Measurements from ENCODE around the gene TNS3. TPM values are rescaled to one million over a fixed set of nuclear protein-coding genes. Genes with fewer than 3 reads are reported as not detected.

TNS3 gene
- total and polyA plus RNA-seq, 2 of the 13 experiments (the other 11 are each of a cell fraction or from before 2014, with no cell fraction given) = 52.9 to 55.7 TPM

GRCh38 chr7:47260270-47260669 is 321.6 kb downstream of the TNS3 start:
- 61% methylated on average over 1 of the region's 1 CpG for WGBS (ENCODE audit: low lambda C conversion rate)
- Histone ChIP-seq H3K36me3 (replicated peaks in 1 of 2; ENCODE audit: control insufficient read depth in 1 of 2, insufficient read depth in 2 of 2, low read length in 2 of 2) (no peaks in the 10 kb centered on the region), H3K27me3 (ENCODE audit: control insufficient read depth in 1 of 2, insufficient read depth in 2 of 2, low read length in 2 of 2) (peaks cover 0 to 15% of the 10 kb centered on the region in 2 experiments; a peak in 4 of 5 replicates), H3K27ac (ENCODE audit: extremely low read length, insufficient read depth, low read length) (no peak overlapping the region), H3K4me2 (ENCODE audit: low read depth, low read length) (no peak overlapping the region), H3K9me3 (ENCODE audit: low read length) (no peaks in the 10 kb centered on the region), H3K4me3 (replicated peaks in 1 of 3; ENCODE audit: insufficient read depth in 1 of 3, low read depth in 2 of 3, low read length in 3 of 3) (no peak overlapping the region), H3K9ac (ENCODE audit: insufficient read depth, low read depth, low read length) (no peak overlapping the region), H2AFZ (ENCODE audit: low read length) (no peak overlapping the region), H3K79me2 (ENCODE audit: insufficient read depth, low read length) (no peaks in the 10 kb centered on the region), H4K20me1 (ENCODE audit: insufficient read depth, low read length) (no peaks in the 10 kb centered on the region), H3K4me1 (ENCODE audit: insufficient read depth, low read length) (no peaks in the 10 kb centered on the region)
- intact Hi-C loops (cut with micrococcal nuclease; ENCODE audit: unreplicated experiment) (loop anchor here (10.0 kb wide), 3 partner anchors 125 to 685 kb away; partner anchors contain the start of gene PKD1L1), in situ Hi-C loops (cut with HindIII; ENCODE audit: extremely low pct_ligation_motif_present, low pct_unique_long_range_greater_than_20kb) (loop anchor here (25.0 kb wide), 1 partner anchor 852 kb away; no protein-coding TSS in a partner anchor)
- no peak for DNase-seq (ENCODE audit: low spot score)
- no peak for ATAC-seq
- BruUV-seq (replicated peaks) = no TSS peak
- ChIA-PET POLR2A (no interaction called here), CTCF (ENCODE audit: low intra/inter-chr PET ratio, low total read pairs) (no interaction called here)
- FAIRE-seq = no peak
- TF ChIP-seq ZNF761 (CRISPR knock-in tag; conservative IDR thresholded peaks at IDR 0.05) = no peak
- no peak for TF ChIP-seq ZNF354B (CRISPR knock-in tag; IDR thresholded peaks at IDR 0.05)
- TF ChIP-seq HMGXB4 (CRISPR knock-in tag; IDR thresholded peaks at IDR 0.05; ENCODE audit: borderline replicate concordance in 1 of 2, low read depth in 1 of 2) = no peak
- TF ChIP-seq RFX3 (CRISPR knock-in tag; IDR thresholded peaks at IDR 0.05) = no peak
- no peak for TF ChIP-seq ZNF280D (CRISPR knock-in tag; IDR thresholded peaks at IDR 0.05)
- TF ChIP-seq ZUFSP (CRISPR knock-in tag; IDR thresholded peaks at IDR 0.05; ENCODE audit: borderline replicate concordance) = no peak
- TF ChIP-seq ATF7 (IDR thresholded peaks at IDR 0.05) = peak; percentile 82
- no peak for TF ChIP-seq ATF7 (CRISPR knock-in tag; IDR thresholded peaks at IDR 0.05)
- peak; percentile 99 for TF ChIP-seq CREB1 (IDR thresholded peaks at IDR 0.05)
- no peak for TF ChIP-seq CREB1 (CRISPR knock-in tag; IDR thresholded peaks at IDR 0.05)
- no peak for TF ChIP-seq BHLHE40 (IDR thresholded peaks at IDR 0.05; ENCODE audit: low read length)
- TF ChIP-seq NR2C2 (CRISPR knock-in tag; IDR thresholded peaks at IDR 0.05; ENCODE audit: borderline replicate concordance) = no peak
- TF ChIP-seq NR2F6 (IDR thresholded peaks at IDR 0.05) = no peak
- TF ChIP-seq NR2F6 (CRISPR knock-in tag; IDR thresholded peaks at IDR 0.05) = no peak
- TF ChIP-seq PHF21A (CRISPR knock-in tag; IDR thresholded peaks at IDR 0.05) = no peak
- TF ChIP-seq ZNF446 (CRISPR knock-in tag; IDR thresholded peaks at IDR 0.05) = no peak
- no peak for TF ChIP-seq ZBTB25 (CRISPR knock-in tag; IDR thresholded peaks at IDR 0.05)

All from HepG2 (cell line).